ENCODE measurements around the gene GOLGA6L9.
"Not testable (repeated sequence)": the region's sequence is repeated elsewhere in the genome, so short reads cannot be mapped to it uniquely, and the experiment has no call there.

GOLGA6L9 gene

DNA sequence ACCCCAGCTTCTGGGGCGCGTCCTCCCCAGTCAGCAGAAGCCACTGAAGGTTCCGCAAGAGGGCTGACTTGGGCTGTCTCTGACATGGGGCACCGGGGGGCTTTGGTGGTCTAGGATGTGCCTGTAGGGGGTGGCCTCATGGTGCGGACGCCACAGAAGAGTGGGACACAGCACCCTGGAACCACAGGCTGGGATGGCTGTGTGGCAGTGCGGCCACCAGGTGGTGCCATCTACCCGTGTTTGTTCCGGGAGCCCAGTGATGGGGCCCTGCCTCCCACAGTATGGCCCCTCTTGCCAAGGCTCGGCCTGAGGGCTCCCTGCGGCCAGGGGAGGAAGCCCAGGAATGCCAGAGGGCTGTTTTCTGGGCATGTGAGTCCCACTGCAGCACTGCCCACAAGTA lies 38.6 kb downstream of the GOLGA6L9 start:
- not testable (repeated sequence) for DNase-seq (ENCODE audit: low read depth)

GRCh38 chr15:82469381-82469780 lies 39.8 kb downstream of the GOLGA6L9 start:
- DNase-seq (ENCODE audit: low read depth): not testable (repeated sequence)

DNA sequence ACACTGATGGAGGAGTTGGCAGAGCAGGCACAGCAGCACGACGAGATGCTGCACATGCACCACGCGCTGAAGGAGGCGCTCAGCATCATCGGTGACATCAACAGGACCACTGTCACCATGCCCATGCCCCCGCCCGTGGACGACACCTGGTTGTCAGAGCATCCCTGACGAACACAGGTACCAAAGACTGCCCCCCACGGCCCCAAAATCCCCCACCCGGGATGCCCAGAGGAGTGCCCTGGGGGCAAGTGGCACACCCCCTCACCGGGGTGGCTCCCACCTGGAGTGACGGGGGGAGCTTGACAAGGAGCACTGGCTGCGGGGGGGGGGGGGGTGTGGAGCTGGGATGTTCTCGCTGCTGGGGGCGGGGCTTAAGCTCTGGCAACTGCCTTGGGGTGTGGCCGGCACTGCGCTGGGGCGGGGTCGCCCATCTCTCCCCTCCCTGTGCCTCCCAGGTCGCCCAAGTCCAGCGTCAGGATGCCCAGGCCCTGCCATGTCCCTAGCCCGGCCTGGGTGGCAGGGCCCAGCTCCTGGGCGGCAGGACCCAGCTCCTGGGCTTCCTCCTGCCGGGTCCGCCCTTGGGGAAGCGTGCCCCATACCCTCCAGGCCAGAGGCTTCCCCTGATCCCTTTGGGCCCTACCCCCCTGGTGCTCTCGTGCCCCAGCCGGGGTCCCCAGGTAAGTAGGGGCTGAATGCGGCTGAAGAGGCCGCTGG lies 42.8 kb downstream of the GOLGA6L9 start:
- DNase-seq (ENCODE audit: low read depth): not testable (repeated sequence)

DNA sequence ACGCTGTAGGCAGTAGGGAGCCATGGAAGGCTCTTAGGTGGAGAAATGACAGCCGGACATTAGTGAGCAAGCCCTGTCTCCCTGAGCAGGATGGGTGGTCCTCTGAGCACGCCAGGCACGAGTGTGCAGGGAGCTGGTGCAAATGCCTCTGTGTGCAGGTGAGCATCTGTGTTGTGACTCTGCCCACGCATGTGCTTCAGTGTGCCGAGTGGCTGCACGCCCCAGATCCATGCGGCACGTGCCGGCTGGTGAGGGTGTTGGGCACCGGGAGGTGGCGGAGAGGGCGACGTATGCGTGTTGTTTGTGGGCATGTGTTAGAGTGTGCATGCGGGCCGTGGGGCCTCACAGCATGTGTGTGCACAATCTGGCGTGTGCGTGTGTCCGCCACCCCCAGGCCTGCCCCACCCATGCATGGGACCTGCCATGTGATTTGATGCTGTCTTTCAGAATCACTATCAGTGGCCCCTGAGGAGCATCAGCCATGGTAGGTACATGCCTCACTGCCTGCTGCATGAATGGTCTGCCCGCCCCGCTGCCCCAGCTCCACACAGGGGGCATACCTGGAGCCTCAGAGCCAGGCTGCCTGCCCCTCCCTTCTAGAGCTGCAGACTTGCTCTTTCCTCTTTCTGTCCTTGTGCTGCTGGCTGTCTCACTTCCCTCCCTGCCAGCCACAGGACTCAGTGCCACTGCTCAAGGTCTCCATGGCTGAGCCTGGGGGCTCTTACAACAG lies 45.1 kb downstream of the GOLGA6L9 start:
- DNase-seq (ENCODE audit: low read depth): not testable (repeated sequence)

GRCh38 chr15:82475345-82475967 lies 45.8 kb downstream of the GOLGA6L9 start:
- DNase-seq (ENCODE audit: low read depth): not testable (repeated sequence)

- DNase-seq (ENCODE audit: low read depth): not testable (repeated sequence)
Observed at GRCh38 chr15:82476697-82477342, 47.2 kb downstream of the GOLGA6L9 start.

DNA sequence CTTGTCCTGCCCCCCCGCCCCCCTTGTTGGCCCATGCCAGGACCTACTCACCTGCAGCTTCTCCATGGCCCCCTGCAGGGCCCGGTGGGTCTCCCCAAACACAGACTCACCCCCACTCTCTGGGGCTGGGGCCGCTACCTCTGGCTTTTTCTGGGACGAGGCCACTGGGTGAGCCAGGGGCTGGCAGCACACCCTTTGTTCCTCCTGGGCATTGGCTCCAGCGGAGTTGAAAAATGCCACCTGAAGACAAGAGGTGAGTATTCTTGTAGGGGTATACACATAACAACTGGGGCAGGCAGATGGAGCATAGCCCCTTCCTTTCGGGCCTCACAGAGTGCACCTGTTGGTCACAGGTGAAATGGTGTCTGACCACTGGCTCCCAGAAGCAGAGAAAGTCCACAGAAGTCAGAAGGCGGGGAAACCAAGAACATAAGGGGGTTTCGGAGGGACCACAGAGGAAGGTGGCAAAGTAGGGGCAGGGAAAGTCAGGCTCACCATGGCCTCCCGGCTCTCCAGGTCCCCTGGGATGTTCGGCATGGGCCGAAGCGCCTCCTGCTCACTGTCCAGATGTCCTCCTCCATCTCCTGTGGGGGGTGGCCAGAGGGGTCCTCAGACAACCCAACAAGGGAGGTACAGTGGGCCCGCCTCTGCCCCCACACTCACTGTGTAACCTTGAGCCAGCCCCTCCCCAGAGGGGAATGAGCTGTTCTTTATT lies 47.9 kb downstream of the GOLGA6L9 start:
- not testable (repeated sequence) for DNase-seq (ENCODE audit: low read depth)
